HEK293 (cell line): ENCODE measurements around the gene VLDLR.

Experiments used
- CTCF ChIP-seq: fragments of 450-650 bp; formaldehyde crosslinking; IDR thresholded peaks from 2 replicates; pipeline ENCODE4 v1.5.1; 2016; ENCODE audit warnings: missing biosample characterization, missing genetic modification characterization
- SETDB1 ChIP-seq: IDR thresholded peaks from one replicate; pipeline ENCODE4 v1.6.1; 2017; ENCODE audit warnings: mild to moderate bottlenecking, low read length, moderate library complexity, mixed read lengths; ENCODE audit not compliant: insufficient read length
- ZBTB49 ChIP-seq: fragments of 450-650 bp; formaldehyde crosslinking; IDR thresholded peaks from 2 replicates; pipeline ENCODE4 v1.5.1; 2016; ENCODE audit warnings: missing biosample characterization, missing genetic modification characterization, low read depth
- ZNF157 ChIP-seq: fragments of 450-650 bp; formaldehyde crosslinking; IDR thresholded peaks from 2 replicates; pipeline ENCODE4 v1.5.1; 2016; ENCODE audit warnings: missing biosample characterization, missing genetic modification characterization
- ZNF624 ChIP-seq: fragments of 450-650 bp; formaldehyde crosslinking; IDR thresholded peaks from 2 replicates; pipeline ENCODE4 v1.5.1; 2017; ENCODE audit warnings: missing biosample characterization, missing genetic modification characterization
- ZNF660 ChIP-seq: fragments of 450-650 bp; IDR thresholded peaks from 2 replicates; pipeline ENCODE4 v1.5.1; 2018; ENCODE audit warnings: missing biosample characterization, mild to moderate bottlenecking, missing genetic modification characterization
- ZNF664 ChIP-seq: fragments of 450-650 bp; formaldehyde crosslinking; IDR thresholded peaks from 2 replicates; pipeline ENCODE4 v1.5.1; 2016; ENCODE audit warnings: missing biosample characterization, missing genetic modification characterization
- ZSCAN30 ChIP-seq: fragments of 450-650 bp; IDR thresholded peaks from 2 replicates; pipeline ENCODE4 v1.5.1; 2018; ENCODE audit warnings: missing biosample characterization, mild to moderate bottlenecking, missing genetic modification characterization, moderate library complexity

GRCh38 chr9:2611961-2612360 is 9.6 kb upstream of the VLDLR start:
- TF ChIP-seq CTCF (tag by site-specific recombination) (no peak), ZBTB49 (tag by site-specific recombination) (no peak), ZSCAN30 (tag by site-specific recombination) (no peak), ZNF660 (no peak), ZNF157 (no peak), SETDB1 (no peak), ZNF664 (tag by site-specific recombination) (no peak), ZNF624 (tag by site-specific recombination) (no peak)
